HCT116 (cell line): ENCODE data around the gene NCAPG2.

Experiments
- EGR1 ChIP-seq: IDR thresholded peaks from 2 replicates; pipeline ENCODE4 v1.6.1; 2012; ENCODE audit warnings: low read depth
- JUND ChIP-seq: IDR thresholded peaks from 2 replicates; pipeline ENCODE4 v1.6.1; 2012
- POLR2A ChIP-seq: IDR thresholded peaks from 2 replicates; pipeline ENCODE4 v1.7.0; 2011; ENCODE audit warnings: borderline replicate concordance; ENCODE audit not compliant: insufficient read depth, insufficient read length; ENCODE audit errors: extremely low read depth
- POLR2AphosphoS5 ChIP-seq: IDR thresholded peaks from 2 replicates; pipeline ENCODE4 v1.6.1; 2011; ENCODE audit warnings: mild to moderate bottlenecking, low read depth, low read length, moderate library complexity
- SIN3A ChIP-seq: IDR thresholded peaks from 2 replicates; pipeline ENCODE4 v1.6.1; 2012; ENCODE audit warnings: low read depth
- YY1 ChIP-seq: IDR thresholded peaks from 2 replicates; pipeline ENCODE4 v1.6.1; 2011; ENCODE audit warnings: low read length, low read depth, moderate library complexity, mild to moderate bottlenecking; ENCODE audit not compliant: insufficient replicate concordance; ENCODE audit errors: extremely low read depth
- TF ChIP-seq, protein P1 (sequence below): IDR thresholded peaks from 2 replicates; pipeline ENCODE4 v1.6.1; 2012; ENCODE audit warnings: low read depth
- TF ChIP-seq, protein P2 (sequence below), 3 experiments: fragments of 200-600 bp in 1 of 3; sonication (generic) in 1 of 3; IDR thresholded peaks in 2 of 3; conservative IDR thresholded peaks in 1 of 3; 2 replicates each; pipeline ENCODE4 v1.5.1; 2012 to 2017; ENCODE audit warnings: low read depth in 2 of 3, low read length in 2 of 3, antibody characterized with exemption in 1 of 3, borderline replicate concordance in 1 of 3, control low read depth in 1 of 3, mild to moderate bottlenecking in 1 of 3, mixed read lengths in 1 of 3, mixed run types in 1 of 3, moderate library complexity in 1 of 3; ENCODE audit not compliant: insufficient read depth in 1 of 3

DNA sequence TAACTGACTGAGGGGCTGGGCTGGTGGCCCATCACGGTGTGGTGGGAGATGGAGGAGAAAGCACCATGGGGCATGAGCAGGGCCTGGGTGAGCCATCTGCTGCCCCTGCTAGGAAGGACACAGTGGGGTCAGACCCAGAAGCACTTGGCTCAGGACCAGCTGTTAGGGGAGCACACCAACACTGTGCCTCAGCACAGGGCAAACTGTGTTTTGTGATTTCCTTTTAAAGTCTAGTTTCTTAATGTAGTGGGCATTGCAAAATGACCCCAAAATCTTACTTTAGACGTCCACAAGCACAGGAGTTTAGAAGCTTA lies 41.2 kb downstream of the NCAPG2 start:
- TF ChIP-seq EGR1, result no peak
- TF ChIP-seq, protein P1, sequence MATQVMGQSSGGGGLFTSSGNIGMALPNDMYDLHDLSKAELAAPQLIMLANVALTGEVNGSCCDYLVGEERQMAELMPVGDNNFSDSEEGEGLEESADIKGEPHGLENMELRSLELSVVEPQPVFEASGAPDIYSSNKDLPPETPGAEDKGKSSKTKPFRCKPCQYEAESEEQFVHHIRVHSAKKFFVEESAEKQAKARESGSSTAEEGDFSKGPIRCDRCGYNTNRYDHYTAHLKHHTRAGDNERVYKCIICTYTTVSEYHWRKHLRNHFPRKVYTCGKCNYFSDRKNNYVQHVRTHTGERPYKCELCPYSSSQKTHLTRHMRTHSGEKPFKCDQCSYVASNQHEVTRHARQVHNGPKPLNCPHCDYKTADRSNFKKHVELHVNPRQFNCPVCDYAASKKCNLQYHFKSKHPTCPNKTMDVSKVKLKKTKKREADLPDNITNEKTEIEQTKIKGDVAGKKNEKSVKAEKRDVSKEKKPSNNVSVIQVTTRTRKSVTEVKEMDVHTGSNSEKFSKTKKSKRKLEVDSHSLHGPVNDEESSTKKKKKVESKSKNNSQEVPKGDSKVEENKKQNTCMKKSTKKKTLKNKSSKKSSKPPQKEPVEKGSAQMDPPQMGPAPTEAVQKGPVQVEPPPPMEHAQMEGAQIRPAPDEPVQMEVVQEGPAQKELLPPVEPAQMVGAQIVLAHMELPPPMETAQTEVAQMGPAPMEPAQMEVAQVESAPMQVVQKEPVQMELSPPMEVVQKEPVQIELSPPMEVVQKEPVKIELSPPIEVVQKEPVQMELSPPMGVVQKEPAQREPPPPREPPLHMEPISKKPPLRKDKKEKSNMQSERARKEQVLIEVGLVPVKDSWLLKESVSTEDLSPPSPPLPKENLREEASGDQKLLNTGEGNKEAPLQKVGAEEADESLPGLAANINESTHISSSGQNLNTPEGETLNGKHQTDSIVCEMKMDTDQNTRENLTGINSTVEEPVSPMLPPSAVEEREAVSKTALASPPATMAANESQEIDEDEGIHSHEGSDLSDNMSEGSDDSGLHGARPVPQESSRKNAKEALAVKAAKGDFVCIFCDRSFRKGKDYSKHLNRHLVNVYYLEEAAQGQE, result no peak
- no peak for TF ChIP-seq POLR2AphosphoS5
- no peak for TF ChIP-seq YY1
- no peak for TF ChIP-seq POLR2A
- TF ChIP-seq JUND, result no peak
- TF ChIP-seq, protein P2, sequence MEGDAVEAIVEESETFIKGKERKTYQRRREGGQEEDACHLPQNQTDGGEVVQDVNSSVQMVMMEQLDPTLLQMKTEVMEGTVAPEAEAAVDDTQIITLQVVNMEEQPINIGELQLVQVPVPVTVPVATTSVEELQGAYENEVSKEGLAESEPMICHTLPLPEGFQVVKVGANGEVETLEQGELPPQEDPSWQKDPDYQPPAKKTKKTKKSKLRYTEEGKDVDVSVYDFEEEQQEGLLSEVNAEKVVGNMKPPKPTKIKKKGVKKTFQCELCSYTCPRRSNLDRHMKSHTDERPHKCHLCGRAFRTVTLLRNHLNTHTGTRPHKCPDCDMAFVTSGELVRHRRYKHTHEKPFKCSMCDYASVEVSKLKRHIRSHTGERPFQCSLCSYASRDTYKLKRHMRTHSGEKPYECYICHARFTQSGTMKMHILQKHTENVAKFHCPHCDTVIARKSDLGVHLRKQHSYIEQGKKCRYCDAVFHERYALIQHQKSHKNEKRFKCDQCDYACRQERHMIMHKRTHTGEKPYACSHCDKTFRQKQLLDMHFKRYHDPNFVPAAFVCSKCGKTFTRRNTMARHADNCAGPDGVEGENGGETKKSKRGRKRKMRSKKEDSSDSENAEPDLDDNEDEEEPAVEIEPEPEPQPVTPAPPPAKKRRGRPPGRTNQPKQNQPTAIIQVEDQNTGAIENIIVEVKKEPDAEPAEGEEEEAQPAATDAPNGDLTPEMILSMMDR (IDR thresholded peaks at IDR 0.05 in 2 of 3, conservative IDR thresholded peaks at IDR 0.05 in 1 of 3; ENCODE audit: borderline replicate concordance in 1 of 3, insufficient read depth in 1 of 3, low read depth in 2 of 3, low read length in 2 of 3), result no peak
- TF ChIP-seq SIN3A, result no peak
